ENCODE results near the gene TTLL11. TPM values are rescaled to one million over a fixed set of nuclear protein-coding genes. Genes with fewer than 3 reads are reported as not detected.

The TTLL11 gene
- total RNA-seq, 1 experiment from 2014 or later: 2.5 TPM

GRCh38 chr9:121788686-121789366 is 304.3 kb downstream of the TTLL11 start:
- DNase-seq (ENCODE audit: low spot score): no peak

DNA sequence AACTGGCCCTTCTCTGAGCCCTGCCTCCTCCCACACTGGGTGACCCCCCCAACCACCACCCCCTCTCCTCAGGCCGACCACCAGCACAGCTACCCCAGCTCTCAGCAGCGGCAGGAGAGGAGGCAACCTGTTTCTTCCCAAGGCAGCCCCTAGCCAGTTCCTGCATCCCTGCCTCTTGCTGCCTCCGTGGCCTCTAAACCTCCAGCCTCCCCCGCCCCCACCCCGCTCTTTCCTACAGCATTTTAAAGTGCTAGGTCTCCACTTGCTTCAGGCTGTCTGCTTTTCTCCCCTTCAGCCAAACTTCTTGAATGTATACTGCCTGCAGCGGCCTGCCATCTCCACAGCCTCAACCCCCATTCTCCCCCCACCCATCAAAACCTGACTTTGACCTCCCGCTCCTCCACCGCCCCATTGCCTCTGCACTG is 306.1 kb downstream of the TTLL11 start:
- no peak for DNase-seq (ENCODE audit: low spot score)

GRCh38 chr9:121786543-121786948 is 306.6 kb downstream of the TTLL11 start:
- no peak for DNase-seq (ENCODE audit: low spot score)

DNA sequence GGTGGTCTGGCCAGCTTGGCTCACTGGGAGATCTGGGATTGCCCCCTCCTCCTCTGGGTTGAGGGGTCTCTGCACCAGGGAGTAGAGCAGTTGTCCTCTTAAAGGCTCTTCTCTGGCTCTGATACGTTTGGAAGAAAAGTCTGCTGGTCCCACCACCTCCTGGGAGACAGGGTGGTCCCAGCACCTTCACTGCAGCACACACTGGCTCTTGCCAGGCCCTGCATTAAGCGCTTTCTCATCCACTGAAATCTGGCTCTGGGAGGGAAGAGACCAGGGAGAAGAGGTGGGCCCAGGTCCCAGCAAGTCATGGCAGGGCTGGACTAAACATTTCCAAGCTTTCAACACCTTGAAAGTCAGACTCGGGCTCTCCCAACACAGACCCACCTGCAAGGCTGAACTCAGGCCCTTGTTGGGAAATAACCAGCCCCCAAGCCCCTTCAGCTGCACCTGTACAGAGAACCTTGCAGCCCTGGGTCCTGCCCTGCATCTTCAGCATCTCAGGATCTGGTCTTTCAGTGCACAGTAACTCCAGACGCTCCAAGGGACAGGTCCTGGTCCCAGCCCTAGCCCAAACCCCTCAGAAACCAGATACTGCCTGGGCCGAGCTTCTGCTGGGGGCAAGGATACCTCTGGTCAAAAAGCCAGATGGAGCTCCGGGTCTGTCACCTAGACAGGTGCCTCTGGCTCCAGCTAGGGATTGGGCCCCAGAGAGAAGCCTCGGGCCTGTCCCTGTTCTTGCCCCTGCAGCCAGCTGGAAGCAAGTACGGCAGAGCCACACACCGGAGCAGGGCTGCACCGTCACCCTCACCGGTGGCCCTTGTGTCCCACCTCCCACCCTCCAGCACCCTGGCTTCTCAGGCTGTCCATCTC is 307.2 kb downstream of the TTLL11 start:
- DNase-seq (ENCODE audit: low spot score): no peak

GRCh38 chr9:121784731-121785411 is 308.2 kb downstream of the TTLL11 start:
- DNase-seq (ENCODE audit: low spot score): no peak

DNA sequence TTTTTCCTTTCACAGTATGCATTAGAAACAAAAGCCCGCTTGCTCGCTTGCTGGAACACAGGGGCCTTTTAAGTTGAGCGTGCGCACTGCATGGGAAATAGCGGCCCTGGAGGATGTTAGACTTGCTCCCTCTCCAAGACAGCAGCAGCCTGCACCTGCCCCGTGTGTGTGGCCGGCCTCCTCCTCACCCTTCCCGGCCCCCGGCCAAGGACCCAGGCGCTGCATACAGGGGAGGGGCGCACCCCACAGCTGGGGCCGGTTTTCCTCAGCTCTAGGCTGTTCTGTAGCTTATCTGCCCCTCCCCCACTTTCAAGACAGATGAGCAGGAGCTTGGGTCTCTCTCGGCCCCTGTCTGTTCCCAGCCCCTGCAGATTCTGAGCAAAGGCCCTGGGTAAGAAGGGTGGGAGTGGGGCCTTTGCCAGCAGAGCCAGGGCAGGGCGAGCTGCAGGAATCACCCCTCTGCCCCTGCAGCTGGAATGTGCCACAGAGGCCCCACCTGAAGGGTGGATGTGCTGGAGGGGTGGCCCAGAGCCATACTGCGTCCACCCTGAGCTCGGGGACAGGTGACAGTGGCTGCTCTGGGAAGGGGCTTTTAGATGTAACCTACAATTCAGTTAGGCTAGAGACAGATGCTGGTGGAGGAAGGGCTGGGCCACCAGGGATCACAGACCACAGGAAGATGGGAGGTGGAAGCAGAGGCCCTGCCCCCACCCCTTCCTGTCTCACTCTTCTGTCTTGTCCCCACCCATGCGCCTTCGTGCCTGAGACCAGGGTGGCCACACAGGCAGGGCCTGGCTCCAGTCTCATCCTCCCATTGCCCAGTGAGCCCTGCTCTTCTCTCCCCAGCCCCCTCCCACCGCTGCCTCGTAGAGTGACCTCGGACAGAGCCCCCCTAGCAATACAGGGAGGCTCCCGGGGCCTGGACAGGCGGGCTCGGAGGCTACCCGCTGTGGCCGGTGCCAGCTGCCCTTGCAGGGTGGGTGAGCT is 309.3 kb downstream of the TTLL11 start:
- no peak for DNase-seq (ENCODE audit: low spot score)

DNA sequence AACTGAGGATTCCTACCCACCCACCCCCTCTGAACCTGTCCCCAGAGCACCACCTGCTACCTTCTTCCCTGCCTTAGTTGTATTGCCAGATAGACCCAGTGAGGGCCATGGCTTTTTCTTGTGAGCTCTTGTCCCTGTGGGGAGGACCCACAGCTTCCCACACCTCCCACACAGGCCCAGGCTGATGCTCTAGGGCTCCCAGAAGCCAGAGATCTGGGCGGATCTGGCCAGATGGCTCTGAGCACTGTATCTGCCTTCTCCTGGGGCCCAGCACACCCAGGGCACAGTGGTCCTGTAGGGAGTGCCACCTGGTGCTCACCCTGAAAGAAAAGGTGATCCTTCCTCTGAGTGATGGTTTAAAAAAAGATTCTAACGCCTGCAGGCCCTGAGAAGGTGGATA is 310.0 kb downstream of the TTLL11 start:
- no peak for DNase-seq (ENCODE audit: low spot score)

DNA sequence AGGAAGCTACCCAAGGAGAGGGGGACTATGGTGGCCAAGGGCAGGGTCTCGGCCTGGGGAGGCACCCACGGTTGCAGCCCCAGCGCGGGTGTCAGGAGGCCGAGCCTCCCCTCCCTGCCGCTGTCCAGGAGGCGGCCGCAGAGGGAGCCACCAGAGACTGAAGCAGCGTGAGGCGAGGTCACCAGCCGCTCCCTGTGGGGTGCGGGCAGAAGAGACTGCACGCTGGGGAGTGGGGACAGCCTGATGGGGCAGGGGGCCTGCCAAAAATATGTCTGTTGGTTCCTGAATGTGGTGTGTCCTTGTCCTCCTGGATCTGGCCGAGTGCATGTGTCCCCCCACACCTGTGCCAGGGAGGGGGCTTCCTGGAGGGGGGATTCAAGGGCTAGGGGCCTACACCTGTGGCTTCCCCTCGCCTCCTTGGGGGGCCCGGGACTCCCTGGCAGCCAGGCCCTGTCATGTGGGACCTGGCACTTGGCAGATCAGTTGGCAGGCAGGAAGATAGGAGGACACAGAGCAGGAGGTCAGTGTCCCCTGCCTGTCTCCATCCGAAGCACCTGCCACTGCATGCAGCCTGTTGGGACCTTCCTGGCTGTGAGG is 310.5 kb downstream of the TTLL11 start:
- DNase-seq (ENCODE audit: low spot score): no peak

DNA sequence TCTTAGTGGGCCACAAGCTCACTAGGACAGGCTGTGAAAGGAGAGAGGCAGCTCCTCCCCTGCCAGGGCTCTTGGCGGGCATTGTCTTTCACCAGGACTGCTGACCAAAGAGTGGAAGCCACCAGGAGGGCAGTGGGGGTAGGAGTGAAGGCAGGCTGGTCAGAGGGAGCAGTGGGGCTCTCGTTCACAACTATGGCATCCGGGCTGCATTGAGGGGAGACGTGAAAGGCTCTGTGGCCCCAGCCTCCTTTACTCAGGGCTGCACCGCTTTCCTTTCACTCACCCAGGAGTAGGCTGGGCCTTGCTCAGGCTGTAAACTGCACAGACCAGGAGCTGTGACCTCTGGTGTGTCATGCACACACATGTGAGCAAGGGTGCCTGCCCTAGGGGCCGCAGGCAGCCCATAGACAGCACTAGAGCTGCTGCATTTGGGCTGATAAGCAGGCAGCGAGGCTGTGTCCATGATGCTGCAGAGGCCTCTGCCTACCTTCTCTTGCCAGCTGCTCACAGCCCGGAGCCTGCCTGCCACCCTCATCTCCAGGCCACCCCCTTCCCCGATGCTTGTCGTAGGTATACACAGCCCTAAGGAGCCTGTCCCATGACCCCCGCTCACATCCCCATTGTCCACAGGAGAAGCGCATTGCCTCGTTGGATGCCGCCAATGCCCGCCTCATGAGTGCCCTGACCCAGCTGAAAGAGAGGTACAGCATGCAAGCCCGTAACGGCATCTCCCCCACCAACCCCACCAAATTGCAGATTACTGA is 311.2 kb downstream of the TTLL11 start:
- no peak for DNase-seq (ENCODE audit: low spot score)

GRCh38 chr9:121781145-121781548 is 312.0 kb downstream of the TTLL11 start:
- no peak for DNase-seq (ENCODE audit: low spot score)

DNA sequence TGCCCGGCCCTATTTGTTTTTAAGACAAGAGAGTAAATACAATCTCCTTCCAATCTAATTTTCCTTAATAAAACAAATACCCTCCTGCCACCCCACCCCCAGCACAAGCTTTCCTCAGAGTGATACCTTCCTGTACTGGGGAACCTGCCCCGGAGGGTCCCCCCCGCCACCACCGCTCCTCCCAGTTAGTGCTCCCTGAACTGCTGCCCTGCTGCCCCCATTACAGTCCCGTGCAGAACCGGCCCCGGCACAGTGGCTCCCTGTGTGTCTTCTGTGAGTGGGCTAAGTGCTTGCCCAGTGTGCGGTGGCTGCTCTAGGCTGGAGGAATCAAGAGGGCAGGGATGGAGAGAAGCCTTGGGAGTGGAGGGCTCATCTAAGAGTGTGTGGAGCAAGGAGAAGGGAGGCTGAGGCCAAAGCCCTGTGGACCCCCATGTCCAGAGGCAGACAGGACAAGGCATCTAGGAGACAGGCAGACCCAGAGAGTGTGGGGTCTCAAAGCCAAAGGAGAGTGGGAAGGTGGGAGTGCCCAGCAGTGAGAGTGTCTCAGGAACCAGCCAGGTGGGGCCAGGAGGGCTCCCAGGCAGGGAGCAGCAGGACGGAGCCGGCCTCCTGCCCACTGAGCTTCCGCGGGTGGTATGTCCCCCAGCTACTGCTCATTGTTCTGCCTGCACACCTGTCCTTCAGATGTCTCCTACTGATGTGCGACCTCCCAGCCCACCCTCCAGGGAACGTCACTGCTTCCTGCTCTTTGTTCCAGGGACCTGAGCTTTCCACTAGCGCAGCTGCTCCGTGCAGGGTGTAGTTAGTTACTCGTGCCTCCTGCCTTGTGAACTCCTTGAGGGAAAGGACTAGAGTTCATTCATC is 312.7 kb downstream of the TTLL11 start:
- DNase-seq (ENCODE audit: low spot score): no peak

DNA sequence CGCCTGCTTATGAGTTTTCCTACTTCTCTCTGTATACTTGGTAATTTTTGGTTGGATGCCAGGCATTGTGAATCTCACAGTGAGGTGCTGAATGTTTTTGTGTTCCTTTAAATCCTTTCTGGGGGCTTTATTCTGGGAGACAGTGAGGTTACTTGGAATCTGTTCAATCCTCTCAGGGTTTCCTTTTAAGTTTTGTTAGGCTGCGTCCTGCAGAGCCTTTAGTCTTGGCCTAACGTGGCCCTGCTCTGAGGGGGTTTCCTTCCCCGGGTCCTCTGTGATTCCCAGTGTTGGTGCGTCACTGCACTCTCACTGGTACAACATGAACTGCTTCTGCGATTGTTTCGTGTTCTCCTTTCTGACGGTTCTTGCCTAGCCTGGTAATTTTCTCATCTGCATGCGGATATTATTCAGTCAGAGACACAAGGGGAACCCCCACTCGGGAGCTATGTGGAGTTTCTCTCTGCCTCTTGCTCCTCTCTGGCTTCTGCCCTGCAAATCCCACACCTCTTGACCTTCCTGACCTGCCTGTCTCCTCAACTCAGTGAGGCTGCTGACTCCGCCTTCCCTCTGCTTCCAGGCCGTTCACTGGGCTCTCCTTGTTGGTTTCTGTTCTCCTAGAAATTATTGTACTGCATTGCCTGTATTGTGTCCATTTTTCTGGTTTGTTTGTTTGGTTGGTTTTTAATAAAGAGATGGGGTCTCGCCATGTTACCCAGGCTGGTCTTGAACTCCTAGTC is 313.6 kb downstream of the TTLL11 start:
- no peak for DNase-seq (ENCODE audit: low spot score)

DNA sequence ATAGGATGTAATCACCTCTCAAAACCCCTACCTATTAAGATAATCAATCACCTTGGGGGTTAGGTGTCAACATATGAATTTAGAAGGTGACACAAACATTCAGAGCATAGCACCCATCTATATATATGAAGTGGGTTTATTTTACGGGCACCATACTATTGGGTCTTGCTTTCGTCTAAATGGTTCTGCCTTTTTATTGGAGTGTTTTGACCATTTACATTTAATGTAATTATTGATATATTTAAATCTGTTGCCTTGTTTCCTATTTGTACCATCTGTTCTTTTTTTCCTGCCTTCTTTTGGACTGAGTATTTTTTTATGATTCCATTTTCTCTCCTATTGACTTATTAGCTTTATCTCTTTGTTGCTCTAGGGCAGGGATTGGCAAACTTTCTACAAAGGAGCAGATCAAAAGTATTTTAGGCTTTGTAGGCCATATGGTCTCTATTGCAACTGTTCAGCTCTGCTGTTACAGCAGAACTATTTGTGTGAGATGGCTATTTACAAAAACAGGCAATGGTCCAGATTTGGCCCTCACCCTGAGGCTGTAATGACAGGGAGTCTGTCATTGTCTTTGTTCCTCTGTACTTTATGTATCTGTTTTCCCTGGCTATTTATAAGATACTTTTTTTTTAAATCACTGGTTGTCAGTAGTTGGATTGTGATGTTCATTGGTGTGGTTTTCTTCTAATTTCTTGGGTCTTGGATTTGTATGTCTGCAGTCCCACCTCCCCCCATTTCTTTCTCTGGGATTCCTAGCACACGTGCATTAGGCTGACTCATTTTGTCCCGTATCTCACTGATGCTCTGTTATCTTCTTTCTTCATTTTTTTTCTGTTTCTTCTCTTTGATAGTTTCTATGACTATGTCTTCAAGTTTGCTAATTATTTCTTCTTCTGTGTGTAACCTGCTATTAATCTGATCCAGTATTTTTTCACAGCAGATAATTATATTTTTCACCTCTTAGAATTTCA is 314.6 kb downstream of the TTLL11 start:
- DNase-seq (ENCODE audit: low spot score): no peak

GRCh38 chr9:121776739-121777637 is 316.1 kb downstream of the TTLL11 start:
- no peak for DNase-seq (ENCODE audit: low spot score)

GRCh38 chr9:121776001-121776738 is 316.9 kb downstream of the TTLL11 start:
- no peak for DNase-seq (ENCODE audit: low spot score)

Measured in HT-29 (cell line).